OCI-LY7 (cell line): ENCODE results near the gene SACM1L. TPM values are rescaled to one million over a fixed set of nuclear protein-coding genes. Genes with fewer than 3 reads are reported as not detected.

ENCODE experiments used
- BruUV-seq: library from RNA; stranded (reverse); fragments of 400-500 nt; replicated peaks from 2 replicates; lab custom pipeline; 2021; lab: Mats Ljungman, UMichigan
- CTCF ChIA-PET: fragments of 300-600 bp; sonication (Branson Sonifier 250); formaldehyde crosslinking; loops from one replicate; lab custom pipeline; 2022; ENCODE audit warnings: antibody characterized with exemption; ENCODE audit not compliant: unreplicated experiment; lab: Charles Lee
- POLR2A ChIA-PET: fragments of 300-600 bp; sonication (Branson Sonifier 250); formaldehyde crosslinking; loops from one replicate; lab custom pipeline; 2022; ENCODE audit warnings: antibody characterized with exemption; lab: Charles Lee
- DNase-seq: peaks from one replicate; pipeline ENCODE4 v3.0.0-alpha.2; 2015; ENCODE audit warnings: low spot score
- H2AFZ ChIP-seq: fragments of 200-600 bp; sonication (generic), shearing (Covaris generic); 2 replicates; pipeline ENCODE4 v1.6.1; 2014; ENCODE audit warnings: mild to moderate bottlenecking, antibody characterized with exemption, low read length, moderate library complexity
- H3K27ac ChIP-seq: fragments of 200-600 bp; sonication (generic); 2 replicates; pipeline ENCODE4 v1.5.1; 2014; ENCODE audit warnings: mixed run types, low read depth, mild to moderate bottlenecking, moderate library complexity, low read length, inconsistent platforms; ENCODE audit not compliant: poor library complexity, severe bottlenecking
- H3K36me3 ChIP-seq: fragments of 200-600 bp; sonication (generic); 2 replicates; pipeline ENCODE4 v1.6.1; 2014; ENCODE audit warnings: mild to moderate bottlenecking, antibody characterized with exemption, low read length, moderate library complexity, mixed read lengths; ENCODE audit not compliant: insufficient read depth
- H3K4me1 ChIP-seq: fragments of 200-600 bp; sonication (generic); 2 replicates; pipeline ENCODE4 v1.5.1; 2014; ENCODE audit warnings: mild to moderate bottlenecking, low read length; ENCODE audit not compliant: insufficient read depth, poor library complexity, severe bottlenecking
- H3K4me2 ChIP-seq: fragments of 200-600 bp; sonication (generic); 2 replicates; pipeline ENCODE4 v1.6.1; 2014; ENCODE audit warnings: mild to moderate bottlenecking, low read length
- H3K4me3 ChIP-seq: fragments of 200-600 bp; sonication (generic); 2 replicates; pipeline ENCODE4 v1.5.1; 2014; ENCODE audit warnings: mild to moderate bottlenecking, low read depth, low read length; ENCODE audit not compliant: poor library complexity, severe bottlenecking
- H3K79me2 ChIP-seq: fragments of 200-600 bp; sonication (generic); 2 replicates; pipeline ENCODE4 v1.6.1; 2016; ENCODE audit warnings: low read depth, mild to moderate bottlenecking, low read length, moderate library complexity, mixed read lengths; ENCODE audit not compliant: insufficient read depth
- H3K9me2 ChIP-seq: fragments of 200-600 bp; sonication (generic); 2 replicates; pipeline ENCODE4 v1.6.1; 2016; ENCODE audit warnings: mild to moderate bottlenecking, low read length, mixed read lengths; ENCODE audit not compliant: insufficient read depth
- H3K9me3 ChIP-seq: fragments of 200-600 bp; sonication (generic); 2 replicates; pipeline ENCODE4 v1.6.1; 2014; ENCODE audit warnings: mild to moderate bottlenecking, mixed run types, low read length, mixed read lengths
- H4K20me1 ChIP-seq: fragments of 200-600 bp; sonication (generic); 2 replicates; pipeline ENCODE4 v1.6.1; 2014; ENCODE audit warnings: mild to moderate bottlenecking, antibody characterized with exemption, low read length, moderate library complexity, mixed read lengths; ENCODE audit not compliant: insufficient read depth
- CTCF ChIP-seq: fragments of 200-600 bp; sonication (generic); conservative IDR thresholded peaks from 2 replicates; pipeline ENCODE4 v1.5.1; 2014; ENCODE audit warnings: mild to moderate bottlenecking, antibody characterized with exemption, low read length, moderate library complexity, mixed read lengths
- EZH2phosphoT487 ChIP-seq: fragments of 200-600 bp; sonication (generic); IDR thresholded peaks from 2 replicates; pipeline ENCODE4 v1.6.1; 2018; ENCODE audit warnings: low read depth, borderline replicate concordance, mild to moderate bottlenecking, mixed run types, antibody characterized with exemption, low read length, moderate library complexity, mixed read lengths
- intact Hi-C: fragments of 100-400 bp; cut with micrococcal nuclease; formaldehyde crosslinking; loops from one replicate; pipeline ENCODE4 v1.10.0; 2022; ENCODE audit not compliant: unreplicated experiment
- total RNA-seq, 2 experiments: library from RNA; depleted of rRNA in 1 of 2; stranded (reverse); fragments of >200 nt in 1 of 2; shearing (Covaris generic) in 1 of 2; gene quantifications; 2 replicates each; pipeline ENCODE4 v1.2.3, GENCODE V29; 2014 to 2022

SACM1L gene
- total RNA-seq, 2 experiments from 2014 or later: 35.5 to 54.9 TPM

- Histone ChIP-seq H3K36me3 (peaks cover 76% of the 10 kb centered on the region), H2AFZ (no peak overlapping the region), H3K9me3 (no peaks in the 10 kb centered on the region), H3K4me3 (no peak overlapping the region), H3K4me1 (no peaks in the 10 kb centered on the region), H3K79me2 (no peaks in the 10 kb centered on the region), H3K9me2 (no peaks in the 10 kb centered on the region), H4K20me1 (no peaks in the 10 kb centered on the region), H3K4me2 (no peak overlapping the region), H3K27ac (no peak overlapping the region)
- ChIA-PET POLR2A (no interaction called here), CTCF (no interaction called here)
- intact Hi-C loops: no loop called here
- no TSS peak for BruUV-seq
- no peak for DNase-seq
- no peak for TF ChIP-seq EZH2phosphoT487
- TF ChIP-seq CTCF: no peak
Observed at GRCh38 chr3:45729614-45730013, 40.4 kb downstream of the SACM1L start.

- TF ChIP-seq CTCF (no peak), EZH2phosphoT487 (no peak)
- no peaks in the 10 kb centered on the region for H3K4me1 ChIP-seq
- intact Hi-C loops: no loop called here
- H3K27ac ChIP-seq: no peak overlapping the region
- no TSS peak for BruUV-seq
- ChIA-PET CTCF (no interaction called here), POLR2A (interaction anchor here (0.5 kb wide), 1 partner anchor 1476 kb away, joined by 4 read pairs; no protein-coding TSS in a partner anchor)
- H3K4me2 ChIP-seq: no peak overlapping the region
- H3K4me3 ChIP-seq: no peak overlapping the region
- H4K20me1 ChIP-seq: no peaks in the 10 kb centered on the region
- no peaks in the 10 kb centered on the region for H3K9me2 ChIP-seq
- no peaks in the 10 kb centered on the region for H3K79me2 ChIP-seq
- no peak for DNase-seq
- H2AFZ ChIP-seq: no peak overlapping the region
- no peaks in the 10 kb centered on the region for H3K9me3 ChIP-seq
- H3K36me3 ChIP-seq: peaks cover 77% of the 10 kb centered on the region
Observed at GRCh38 chr3:45730409-45731154, 41.4 kb downstream of the SACM1L start.

GRCh38 chr3:45736707-45737106 is 47.5 kb downstream of the SACM1L start:
- Histone ChIP-seq H3K9me3 (no peaks in the 10 kb centered on the region), H3K4me3 (no peak overlapping the region), H4K20me1 (no peaks in the 10 kb centered on the region), H3K27ac (no peak overlapping the region), H2AFZ (no peak overlapping the region), H3K9me2 (no peaks in the 10 kb centered on the region), H3K4me1 (peaks cover 8% of the 10 kb centered on the region), H3K36me3 (peaks cover 93% of the 10 kb centered on the region), H3K4me2 (no peak overlapping the region), H3K79me2 (no peaks in the 10 kb centered on the region)
- TF ChIP-seq EZH2phosphoT487 (no peak), CTCF (no peak)
- ChIA-PET CTCF (no interaction called here), POLR2A (no interaction called here)
- intact Hi-C loops: no loop called here
- DNase-seq: no peak
- no TSS peak for BruUV-seq
